Smooth muscle cell (in vitro differentiated cells): Measurements from ENCODE around the gene PCMTD2. TPM values are rescaled to one million over a fixed set of nuclear protein-coding genes. Genes with fewer than 3 reads are reported as not detected.

ENCODE experiments used
- DNase-seq: peaks from one replicate; lab custom pipeline; 2025; ENCODE audit not compliant: unreplicated experiment; lab: John Stamatoyannopoulos, UW
- H2AFZ ChIP-seq: fragments of 200-600 bp; sonication (generic); 2 replicates; pipeline ENCODE4 v1.6.0; 2016; ENCODE audit warnings: antibody characterized with exemption, low read depth, mild to moderate bottlenecking
- H3F3A ChIP-seq: fragments of 200-600 bp; sonication (generic); 2 replicates; pipeline ENCODE4 v1.6.0; 2017; ENCODE audit warnings: antibody characterized with exemption, low read depth
- H3K27ac ChIP-seq: fragments of 200-600 bp; sonication (generic); 2 replicates; pipeline ENCODE4 v1.5.1; 2016; ENCODE audit warnings: low read depth, mild to moderate bottlenecking
- H3K27me3 ChIP-seq: fragments of 200-600 bp; sonication (generic); 2 replicates; pipeline ENCODE4 v1.6.1; 2016; ENCODE audit warnings: low read depth, mild to moderate bottlenecking
- H3K36me3 ChIP-seq: fragments of 200-600 bp; sonication (generic); 2 replicates; pipeline ENCODE4 v1.5.1; 2016; ENCODE audit warnings: low read depth
- H3K4me1 ChIP-seq: fragments of 200-600 bp; sonication (generic); 2 replicates; pipeline ENCODE4 v1.5.1; 2016; ENCODE audit warnings: low read depth
- H3K4me2 ChIP-seq: fragments of 200-600 bp; sonication (generic); 2 replicates; pipeline ENCODE4 v1.6.0; 2016; ENCODE audit warnings: mild to moderate bottlenecking
- H3K4me3 ChIP-seq: fragments of 200-600 bp; sonication (generic); 2 replicates; pipeline ENCODE4 v1.5.1; 2016; ENCODE audit warnings: mild to moderate bottlenecking
- H3K79me2 ChIP-seq: fragments of 200-600 bp; sonication (generic); 2 replicates; pipeline ENCODE4 v1.6.0; 2016; ENCODE audit warnings: low read depth, mild to moderate bottlenecking
- H3K9ac ChIP-seq: fragments of 200-600 bp; sonication (generic); 2 replicates; pipeline ENCODE4 v1.6.0; 2016; ENCODE audit warnings: low read depth
- H3K9me3 ChIP-seq: fragments of 200-600 bp; sonication (generic); replicated peaks from 2 replicates; pipeline ENCODE4 v1.5.1; 2016; ENCODE audit warnings: low read depth
- H4K20me1 ChIP-seq: fragments of 200-600 bp; sonication (generic); 2 replicates; pipeline ENCODE4 v1.6.0; 2016; ENCODE audit warnings: low read depth
- CTCF ChIP-seq: fragments of 200-600 bp; sonication (generic); IDR thresholded peaks from 2 replicates; pipeline ENCODE4 v1.5.1; 2017; ENCODE audit warnings: borderline replicate concordance, mild to moderate bottlenecking, antibody characterized with exemption; ENCODE audit not compliant: insufficient read depth, poor library complexity, severe bottlenecking
- WGBS: methylation state at CpG from one replicate; pipeline ENCODE4 v1.1.7; 2016; ENCODE audit warnings: low lambda C conversion rate; 5-methylcytosine and 5-hydroxymethylcytosine counted together
- polyA plus RNA-seq: library from polyadenylated mRNA; unstranded; fragments of >200 nt; fragmentation: Nextera tagmentation; extraction: Ambion mirVana; gene quantifications from 2 replicates; pipeline ENCODE4 v1.2.1, GENCODE V29; 2016
- total RNA-seq: library from RNA; depleted of rRNA; stranded (reverse); fragments of >200 nt; gene quantifications from 2 replicates; pipeline ENCODE4 v1.2.3, GENCODE V29; 2014

The PCMTD2 gene
- total and polyA plus RNA-seq, 2 experiments from 2014 or later = 15.4 to 74.9 TPM

- H3F3A ChIP-seq = peaks cover 21% of the 10 kb centered on the region
- no peak overlapping the region for H3K4me2 ChIP-seq
- H3K4me3 ChIP-seq = no peak overlapping the region
- TF ChIP-seq CTCF = no peak
- no peak overlapping the region for H2AFZ ChIP-seq
- H3K9ac ChIP-seq = no peak overlapping the region
- H3K9me3 ChIP-seq = no peaks in the 10 kb centered on the region
- H4K20me1 ChIP-seq = peaks cover 19% of the 10 kb centered on the region
- DNase-seq = no peak
- no peaks in the 10 kb centered on the region for H3K27me3 ChIP-seq
- H3K27ac ChIP-seq = no peak overlapping the region
- H3K79me2 ChIP-seq = no peaks in the 10 kb centered on the region
- H3K36me3 ChIP-seq = no peaks in the 10 kb centered on the region
- H3K4me1 ChIP-seq = peaks cover 5% of the 10 kb centered on the region
- 96% methylated on average over 19 of the region's 19 CpGs for WGBS
Measured at GRCh38 chr20:64273109-64273508, 17.6 kb downstream of the PCMTD2 start.

- H3F3A ChIP-seq = peaks cover 21% of the 10 kb centered on the region
- no peaks in the 10 kb centered on the region for H3K9me3 ChIP-seq
- DNase-seq = no peak
- H3K36me3 ChIP-seq = no peaks in the 10 kb centered on the region
- WGBS = 97% methylated on average over 7 of the region's 7 CpGs
- no peak overlapping the region for H3K27ac ChIP-seq
- no peak overlapping the region for H3K4me3 ChIP-seq
- H4K20me1 ChIP-seq = peaks cover 8% of the 10 kb centered on the region
- H3K9ac ChIP-seq = no peak overlapping the region
- TF ChIP-seq CTCF = no peak
- H3K4me1 ChIP-seq = peaks cover 5% of the 10 kb centered on the region
- no peak overlapping the region for H3K4me2 ChIP-seq
- H3K27me3 ChIP-seq = no peaks in the 10 kb centered on the region
- no peak overlapping the region for H2AFZ ChIP-seq
- H3K79me2 ChIP-seq = no peaks in the 10 kb centered on the region
Measured at GRCh38 chr20:64276817-64277216, 21.3 kb downstream of the PCMTD2 start.

- Histone ChIP-seq H3F3A (peaks cover 21% of the 10 kb centered on the region), H3K27me3 (no peaks in the 10 kb centered on the region), H3K4me3 (no peak overlapping the region), H4K20me1 (no peaks in the 10 kb centered on the region), H3K4me1 (peaks cover 5% of the 10 kb centered on the region), H3K27ac (no peak overlapping the region), H3K9me3 (no peaks in the 10 kb centered on the region), H3K9ac (no peak overlapping the region), H2AFZ (no peak overlapping the region), H3K36me3 (no peaks in the 10 kb centered on the region), H3K4me2 (no peak overlapping the region), H3K79me2 (no peaks in the 10 kb centered on the region)
- DNase-seq = no peak
- TF ChIP-seq CTCF = no peak
- WGBS = 96% methylated on average over 8 of the region's 10 CpGs
Measured at GRCh38 chr20:64277571-64278316, 22.2 kb downstream of the PCMTD2 start.

- Histone ChIP-seq H3K4me3 (no peak overlapping the region), H3K27me3 (no peaks in the 10 kb centered on the region), H2AFZ (no peak overlapping the region), H3K79me2 (no peaks in the 10 kb centered on the region), H3K27ac (no peak overlapping the region), H3K4me2 (no peak overlapping the region), H3F3A (peaks cover 21% of the 10 kb centered on the region), H3K9ac (no peak overlapping the region), H3K9me3 (no peaks in the 10 kb centered on the region), H3K4me1 (peaks cover 5% of the 10 kb centered on the region), H3K36me3 (no peaks in the 10 kb centered on the region), H4K20me1 (no peaks in the 10 kb centered on the region)
- no peak for DNase-seq
- WGBS = 93% methylated on average over 4 of the region's 4 CpGs
- no peak for TF ChIP-seq CTCF
Measured at GRCh38 chr20:64278317-64278681, 22.8 kb downstream of the PCMTD2 start.
